GM12878 (cell line): ENCODE data around the gene PRKCE. TPM values are rescaled to one million over a fixed set of nuclear protein-coding genes. Genes with fewer than 3 reads are reported as not detected.

Source experiments
- ATAC-seq: fragments of 200-7000 bp; cut with Tn5 transposase; 3 replicates; pipeline ENCODE4 v1.9.1; 2020; ENCODE audit warnings: mild to moderate bottlenecking, moderate library complexity
- BruUV-seq: library from RNA; stranded (reverse); fragments of 400-500 nt; replicated peaks from 2 replicates; lab custom pipeline; 2021; lab: Mats Ljungman, UMichigan
- CTCF ChIA-PET: fragments of 300-600 bp; sonication (Branson Sonifier 250); formaldehyde crosslinking; extraction: SDS; loops from one replicate; lab custom pipeline; 2021; ENCODE audit warnings: inconsistent platforms; lab: Yijun Ruan, JAX
- POLR2A ChIA-PET: fragments of 350-600 bp; formaldehyde crosslinking; extraction: SDS; loops from one replicate; lab custom pipeline; 2021; ENCODE audit warnings: inconsistent platforms; lab: Charles Lee
- RAD21 ChIA-PET: fragments of 300-600 bp; sonication (Branson Sonifier 250); formaldehyde crosslinking; loops from one replicate; lab custom pipeline; 2023; ENCODE audit warnings: antibody characterized with exemption; ENCODE audit not compliant: unreplicated experiment; lab: Charles Lee
- SMC1A ChIA-PET: fragments of 300-600 bp; sonication (Branson Sonifier 250); formaldehyde crosslinking; loops from one replicate; lab custom pipeline; 2023; ENCODE audit not compliant: unreplicated experiment, uncharacterized antibody; lab: Charles Lee
- DNase-seq: peaks from one replicate; pipeline ENCODE4 v3.0.0-alpha.2; 2011; ENCODE audit warnings: low read depth, low spot score
- FAIRE-seq: peaks from 3 replicates; lab custom pipeline; 2011; peaks lifted over from hg19 to GRCh38; lab: Jason Lieb, UNC
- H2AFZ ChIP-seq: 2 replicates; pipeline ENCODE4 v1.6.0; 2011; ENCODE audit warnings: low read depth, low read length, control low read depth; ENCODE audit not compliant: control insufficient read depth
- H3K27ac ChIP-seq: 2 replicates; pipeline ENCODE4 v1.5.1; 2011; ENCODE audit warnings: control low read depth; ENCODE audit not compliant: control insufficient read depth, insufficient read depth
- H3K27me3 ChIP-seq, 2 experiments: replicated peaks in 1 of 2; 2 replicates each; pipeline versions ENCODE4 v1.6.0 to v1.6.1; 2011; ENCODE audit warnings: low read length in 1 of 2; ENCODE audit not compliant: control insufficient read depth in 2 of 2, insufficient read depth in 2 of 2
- H3K36me3 ChIP-seq, 2 experiments: 2 replicates each; pipeline ENCODE4 v1.5.1; 2011; ENCODE audit warnings: low read length in 1 of 2; ENCODE audit not compliant: control insufficient read depth in 2 of 2, insufficient read depth in 2 of 2
- H3K4me1 ChIP-seq: 2 replicates; pipeline ENCODE4 v1.6.1; 2011; ENCODE audit warnings: mild to moderate bottlenecking, low read length, moderate library complexity, mixed read lengths; ENCODE audit not compliant: control insufficient read depth, insufficient read depth
- H3K4me2 ChIP-seq: 2 replicates; pipeline ENCODE4 v1.6.0; 2011; ENCODE audit warnings: control low read depth; ENCODE audit not compliant: control insufficient read depth, insufficient read depth
- H3K4me3 ChIP-seq: fragments of 200-600 bp; sonication (generic); 2 replicates; pipeline ENCODE4 v1.5.1; 2016
- H3K79me2 ChIP-seq: 2 replicates; pipeline ENCODE4 v1.6.0; 2011; ENCODE audit warnings: low read length; ENCODE audit not compliant: control insufficient read depth, insufficient read depth
- H3K9ac ChIP-seq: 2 replicates; pipeline ENCODE4 v1.8.0; 2011; ENCODE audit warnings: low read length, control low read depth, mixed read lengths; ENCODE audit not compliant: control insufficient read depth, insufficient read depth
- H3K9me3 ChIP-seq: replicated peaks from 3 replicates; pipeline ENCODE4 v1.5.1; 2011; ENCODE audit warnings: mild to moderate bottlenecking, low read length; ENCODE audit not compliant: control insufficient read depth, insufficient read depth
- H4K20me1 ChIP-seq: 2 replicates; pipeline ENCODE4 v1.6.0; 2011; ENCODE audit not compliant: control insufficient read depth, insufficient read depth
- BMI1 ChIP-seq: fragments of 450-650 bp; IDR thresholded peaks from 2 replicates; pipeline ENCODE4 v1.6.1; 2016; ENCODE audit warnings: mild to moderate bottlenecking, moderate library complexity, borderline replicate concordance
- CBX3 ChIP-seq: fragments of 200-600 bp; sonication (generic); IDR thresholded peaks from 2 replicates; pipeline ENCODE4 v1.6.1; 2016; ENCODE audit warnings: low read depth, borderline replicate concordance
- CEBPB ChIP-seq, 2 experiments: fragments of 150-350 bp in 1 of 2; IDR thresholded peaks; 2 replicates each; pipeline ENCODE4 v1.6.1; 2012 to 2014; ENCODE audit warnings: low read depth in 2 of 2, low read length in 2 of 2, borderline replicate concordance in 1 of 2, inconsistent platforms in 1 of 2
- HDGF ChIP-seq: fragments of 450-650 bp; IDR thresholded peaks from 2 replicates; pipeline ENCODE4 v1.6.1; 2016; ENCODE audit warnings: antibody characterized with exemption
- KAT2A ChIP-seq: conservative IDR thresholded peaks from 2 replicates; pipeline ENCODE4 v1.6.1; 2011; ENCODE audit warnings: low read depth, low read length; ENCODE audit not compliant: control insufficient read depth
- KLF5 ChIP-seq: fragments of 450-650 bp; IDR thresholded peaks from 2 replicates; pipeline ENCODE4 v1.6.1; 2014; ENCODE audit warnings: mild to moderate bottlenecking; ENCODE audit not compliant: partially characterized antibody
- NBN ChIP-seq: fragments of 450-650 bp; IDR thresholded peaks from 2 replicates; pipeline ENCODE4 v1.6.1; 2016
- RAD21 ChIP-seq: IDR thresholded peaks from 2 replicates; pipeline ENCODE4 v1.6.1; 2011; ENCODE audit warnings: mild to moderate bottlenecking, low read depth, low read length, moderate library complexity; ENCODE audit not compliant: insufficient read depth
- SPI1 ChIP-seq: IDR thresholded peaks from 2 replicates; pipeline ENCODE4 v1.6.1; 2011; ENCODE audit warnings: low read depth, mild to moderate bottlenecking, low read length, moderate library complexity, borderline replicate concordance; ENCODE audit not compliant: insufficient read depth
- SUZ12 ChIP-seq: fragments of 200-600 bp; sonication (generic); IDR thresholded peaks from one replicate; pipeline ENCODE4 v1.6.1; 2018; ENCODE audit warnings: antibody characterized with exemption, mild to moderate bottlenecking; ENCODE audit not compliant: unreplicated experiment
- TBL1XR1 ChIP-seq: IDR thresholded peaks from 2 replicates; pipeline ENCODE4 v1.6.1; 2012; ENCODE audit warnings: low read depth, low read length, improper control_type of control experiment
- ZNF384 ChIP-seq: IDR thresholded peaks from 2 replicates; pipeline ENCODE4 v1.6.1; 2012; ENCODE audit warnings: low read depth, mild to moderate bottlenecking, low read length, improper control_type of control experiment, borderline replicate concordance
- ZZZ3 ChIP-seq: IDR thresholded peaks from 2 replicates; pipeline ENCODE4 v1.6.1; 2011; ENCODE audit warnings: low read depth; ENCODE audit not compliant: control insufficient read depth, insufficient read length
- WGBS: methylation state at CpG from one replicate; pipeline ENCODE4 v1.1.6; 2016; ENCODE audit warnings: low lambda C conversion rate; ENCODE audit not compliant: insufficient replicate concordance, insufficient coverage; ENCODE audit errors: missing lambda C conversion rate; 5-methylcytosine and 5-hydroxymethylcytosine counted together
- in situ Hi-C: fragments of 300-500 bp; cut with MboI; formaldehyde crosslinking; loops from 9 replicates; pipeline ENCODE4 v1.14.3; 2018; ENCODE audit warnings: mixed read lengths
- intact Hi-C: fragments of 100-400 bp; cut with micrococcal nuclease; formaldehyde crosslinking; loops from one replicate; pipeline ENCODE4 v1.14.2; 2022; ENCODE audit not compliant: unreplicated experiment
- polyA plus RNA-seq, 11 experiments: library from polyadenylated mRNA; depleted of rRNA in 4 of 11; unstranded in 6 of 11; stranded (reverse) in 5 of 11; fragments of >200 nt; fragmentation: Nextera tagmentation in 4 of 11; fragmentation: Illumina TruSeq in 1 of 11; extraction: Ambion mirVana in 4 of 11; extraction: Trizol in 1 of 11; gene quantifications; 1 replicate in 1 of 11; 2 replicates in 10 of 11; pipeline versions ENCODE4 v1.2.1 to v1.2.3, GENCODE V29; 2011 to 2016; ENCODE audit warnings: inconsistent platforms in 2 of 11, missing spikeins in 2 of 11, low read depth in 1 of 11
- total RNA-seq, 4 experiments: library from RNA; depleted of rRNA in 3 of 4; stranded (reverse); fragments of >200 nt in 3 of 4; fragmentation: Illumina TruSeq in 1 of 4; extraction: Trizol in 1 of 4; gene quantifications; 2 replicates each; pipeline versions ENCODE4 v1.2.1 to v1.2.3, GENCODE V29; 2013 to 2021
- TF ChIP-seq, protein P1 (sequence below): IDR thresholded peaks from 2 replicates; pipeline ENCODE4 v1.6.1; 2011; ENCODE audit warnings: mild to moderate bottlenecking, low read depth, low read length, moderate library complexity; ENCODE audit not compliant: insufficient replicate concordance
- TF ChIP-seq, protein P2 (sequence below): fragments of 450-650 bp; IDR thresholded peaks from 2 replicates; pipeline ENCODE4 v1.6.1; 2017; ENCODE audit warnings: mild to moderate bottlenecking, low read depth, inconsistent platforms; ENCODE audit not compliant: poor library complexity, severe bottlenecking
- TF ChIP-seq, protein P3 (sequence below): IDR thresholded peaks from 2 replicates; pipeline ENCODE4 v1.6.1; 2012; ENCODE audit warnings: low read depth, low read length, improper control_type of control experiment

The PRKCE gene
- total and polyA plus RNA-seq, 10 of the 15 experiments (the other 5 are each of a cell fraction or from before 2014, with no cell fraction given) = 2.6 to 28.2 (median 11.3) TPM

DNA sequence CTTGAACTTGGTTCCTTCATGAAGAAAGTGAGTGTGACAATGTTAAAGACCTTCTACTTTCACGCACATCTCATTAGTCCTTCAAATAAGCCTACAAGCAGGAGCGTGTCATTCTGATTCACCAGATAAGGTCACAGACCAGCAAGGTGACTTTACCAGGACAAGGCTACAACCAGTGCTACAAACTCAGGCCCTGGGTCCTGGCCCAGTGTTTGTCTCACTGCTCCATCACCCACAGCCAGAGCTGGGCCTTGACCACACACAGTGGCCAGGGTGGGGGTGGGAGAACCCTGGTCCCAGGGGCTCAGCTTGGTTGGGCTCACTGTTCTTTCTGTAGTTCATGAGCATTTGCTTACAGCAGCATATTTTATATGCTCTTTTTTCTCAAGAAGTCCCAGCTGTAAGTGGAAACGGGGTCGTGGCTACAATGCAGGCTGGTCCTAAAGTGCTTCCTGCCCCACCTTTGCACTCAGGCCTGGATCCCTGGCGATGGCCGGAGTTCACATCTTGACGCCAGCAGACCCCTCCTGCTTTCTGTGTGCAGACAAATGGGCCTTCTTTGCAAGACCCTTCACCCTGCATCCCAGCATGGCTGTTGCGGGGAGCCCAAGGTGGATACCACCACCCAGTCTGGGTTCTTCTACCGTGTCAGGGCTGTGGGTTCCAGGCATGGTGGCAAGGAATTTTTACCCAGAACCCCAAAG lies 492.1 kb downstream of the PRKCE start:
- no peak for FAIRE-seq
- ChIA-PET CTCF (no interaction called here), POLR2A (no interaction called here), RAD21 (no interaction called here), SMC1A (interaction anchor here (1.2 to 2.0 kb wide), 2 partner anchors 17 to 63 kb away, joined by 4 read pairs; no protein-coding TSS in a partner anchor)
- 75% methylated on average over 9 of the region's 9 CpGs for WGBS
- ATAC-seq = no peak
- H3K79me2 ChIP-seq = no peaks in the 10 kb centered on the region
- H3K4me2 ChIP-seq = no peak overlapping the region
- TF ChIP-seq KLF5 = no peak
- TF ChIP-seq, protein P1, sequence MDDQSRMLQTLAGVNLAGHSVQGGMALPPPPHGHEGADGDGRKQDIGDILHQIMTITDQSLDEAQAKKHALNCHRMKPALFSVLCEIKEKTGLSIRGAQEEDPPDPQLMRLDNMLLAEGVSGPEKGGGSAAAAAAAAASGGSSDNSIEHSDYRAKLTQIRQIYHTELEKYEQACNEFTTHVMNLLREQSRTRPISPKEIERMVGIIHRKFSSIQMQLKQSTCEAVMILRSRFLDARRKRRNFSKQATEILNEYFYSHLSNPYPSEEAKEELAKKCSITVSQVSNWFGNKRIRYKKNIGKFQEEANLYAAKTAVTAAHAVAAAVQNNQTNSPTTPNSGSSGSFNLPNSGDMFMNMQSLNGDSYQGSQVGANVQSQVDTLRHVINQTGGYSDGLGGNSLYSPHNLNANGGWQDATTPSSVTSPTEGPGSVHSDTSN = no peak
- TF ChIP-seq HDGF = no peak
- TF ChIP-seq RAD21 = no peak
- no peak for TF ChIP-seq ZZZ3
- no peak for TF ChIP-seq NBN
- no peak for TF ChIP-seq SPI1
- no peak for TF ChIP-seq CEBPB (IDR thresholded peaks at IDR 0.05; ENCODE audit: borderline replicate concordance in 1 of 2, low read depth in 2 of 2, low read length in 2 of 2)
- TF ChIP-seq BMI1 = no peak
- TF ChIP-seq, protein P2, sequence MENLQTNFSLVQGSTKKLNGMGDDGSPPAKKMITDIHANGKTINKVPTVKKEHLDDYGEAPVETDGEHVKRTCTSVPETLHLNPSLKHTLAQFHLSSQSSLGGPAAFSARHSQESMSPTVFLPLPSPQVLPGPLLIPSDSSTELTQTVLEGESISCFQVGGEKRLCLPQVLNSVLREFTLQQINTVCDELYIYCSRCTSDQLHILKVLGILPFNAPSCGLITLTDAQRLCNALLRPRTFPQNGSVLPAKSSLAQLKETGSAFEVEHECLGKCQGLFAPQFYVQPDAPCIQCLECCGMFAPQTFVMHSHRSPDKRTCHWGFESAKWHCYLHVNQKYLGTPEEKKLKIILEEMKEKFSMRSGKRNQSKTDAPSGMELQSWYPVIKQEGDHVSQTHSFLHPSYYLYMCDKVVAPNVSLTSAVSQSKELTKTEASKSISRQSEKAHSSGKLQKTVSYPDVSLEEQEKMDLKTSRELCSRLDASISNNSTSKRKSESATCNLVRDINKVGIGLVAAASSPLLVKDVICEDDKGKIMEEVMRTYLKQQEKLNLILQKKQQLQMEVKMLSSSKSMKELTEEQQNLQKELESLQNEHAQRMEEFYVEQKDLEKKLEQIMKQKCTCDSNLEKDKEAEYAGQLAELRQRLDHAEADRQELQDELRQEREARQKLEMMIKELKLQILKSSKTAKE = no peak
- TF ChIP-seq SUZ12 = no peak
- TF ChIP-seq KAT2A = no peak
- TF ChIP-seq, protein P3, sequence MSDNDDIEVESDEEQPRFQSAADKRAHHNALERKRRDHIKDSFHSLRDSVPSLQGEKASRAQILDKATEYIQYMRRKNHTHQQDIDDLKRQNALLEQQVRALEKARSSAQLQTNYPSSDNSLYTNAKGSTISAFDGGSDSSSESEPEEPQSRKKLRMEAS = no peak
- TF ChIP-seq CBX3 = no peak
- no peak for TF ChIP-seq TBL1XR1
- TF ChIP-seq ZNF384 = no peak
- no peaks in the 10 kb centered on the region for H3K27me3 ChIP-seq
- no peak for DNase-seq
- no peak overlapping the region for H3K4me3 ChIP-seq
- H4K20me1 ChIP-seq = no peaks in the 10 kb centered on the region
- in situ Hi-C loops = loop anchor here (5.0 kb wide), 1 partner anchor 49 kb away; no protein-coding TSS in a partner anchor
- H3K9me3 ChIP-seq = no peaks in the 10 kb centered on the region
- H3K4me1 ChIP-seq = no peaks in the 10 kb centered on the region
- peaks cover 4 to 7% of the 10 kb centered on the region in 2 experiments; a peak in 1 of 4 replicates for H3K36me3 ChIP-seq
- H2AFZ ChIP-seq = no peak overlapping the region
- no TSS peak for BruUV-seq
- no peak overlapping the region for H3K27ac ChIP-seq
- H3K9ac ChIP-seq = no peak overlapping the region
- intact Hi-C loops = no loop called here
